HG02938 (cell line): Measurements from ENCODE around the gene DGKI.

Experiments
- ATAC-seq: cut with Tn5 transposase; IDR thresholded peaks from one replicate; pipeline ENCODE4 v1.9.1; 2021; ENCODE audit warnings: mild to moderate bottlenecking, moderate library complexity; ENCODE audit not compliant: unreplicated experiment

DGKI gene

DNA sequence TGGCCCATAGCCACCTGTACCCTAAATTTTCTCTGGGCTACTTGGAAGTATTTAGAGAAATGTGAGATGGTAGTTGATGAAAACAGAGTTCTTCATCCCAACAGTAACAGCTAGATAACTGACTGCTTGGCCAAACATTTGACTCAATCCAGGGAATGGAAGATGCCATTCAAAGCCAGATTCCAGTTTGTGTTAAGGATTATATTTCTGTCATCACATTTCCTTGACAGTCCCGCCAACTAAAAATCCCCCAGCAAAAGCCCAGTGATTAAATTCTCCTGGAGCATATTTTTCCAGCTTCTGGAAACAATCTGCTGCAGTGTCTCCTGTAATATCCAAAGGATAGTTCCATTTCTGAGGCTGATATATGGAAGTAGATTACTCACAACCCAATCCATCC is 457.9 kb downstream of the DGKI start:
- no peak for ATAC-seq

DNA sequence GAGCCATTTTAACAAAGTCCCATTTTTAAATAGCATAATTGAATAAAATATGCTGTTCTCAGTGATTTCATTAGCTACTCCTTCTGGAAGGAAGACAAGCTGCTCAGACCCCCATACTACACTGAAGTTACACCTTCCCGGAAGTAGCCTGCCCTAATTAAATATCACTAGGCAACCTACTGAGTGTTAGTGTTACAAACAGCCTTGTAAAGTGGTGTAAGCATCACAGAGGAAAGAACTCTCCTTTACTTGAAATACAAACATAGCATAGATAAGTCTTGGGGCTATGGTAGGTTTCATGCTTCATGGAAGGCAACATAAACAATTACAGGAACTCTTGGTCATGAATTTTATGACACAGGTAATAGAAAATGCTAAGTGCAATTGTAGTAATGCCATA is 459.8 kb downstream of the DGKI start:
- ATAC-seq, result no peak

DNA sequence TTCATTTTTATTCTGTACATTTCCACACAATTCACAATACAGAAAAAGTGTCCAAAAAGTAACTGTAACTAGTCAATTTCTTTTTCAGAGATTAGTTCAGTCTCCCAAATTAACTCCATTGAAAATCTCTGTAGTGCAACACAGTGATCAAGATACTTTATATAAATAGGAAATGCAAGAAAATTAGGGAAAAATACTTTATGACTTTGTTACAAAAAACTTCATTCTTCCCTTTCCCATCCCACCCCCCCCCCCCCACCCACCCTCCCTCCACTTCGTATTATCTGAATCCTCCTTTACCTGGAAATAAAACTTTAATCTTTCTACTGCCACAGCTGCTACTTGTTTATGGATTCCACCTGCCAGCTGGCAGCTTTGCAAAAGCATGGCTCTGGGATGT is 465.7 kb downstream of the DGKI start:
- no peak for ATAC-seq

DNA sequence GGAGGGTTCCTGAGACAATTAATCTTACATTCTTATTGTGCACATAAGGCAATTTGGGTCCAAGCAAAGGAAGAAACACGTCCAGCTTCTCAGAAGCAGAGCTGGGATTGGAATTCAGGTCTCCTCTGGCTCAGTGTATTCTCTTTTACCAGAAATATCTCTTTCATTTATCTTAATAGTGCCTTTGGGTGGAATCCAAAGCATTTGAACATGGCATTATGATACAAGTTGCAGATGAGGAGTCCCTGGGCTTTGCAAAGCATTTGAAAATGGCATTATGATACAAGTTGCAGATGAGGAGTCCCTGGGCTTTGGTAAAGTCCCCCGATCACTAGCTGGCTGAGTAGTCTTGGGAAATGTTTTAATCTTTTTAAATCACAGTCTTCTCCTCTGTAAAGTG is 473.3 kb downstream of the DGKI start:
- ATAC-seq, result no peak

DNA sequence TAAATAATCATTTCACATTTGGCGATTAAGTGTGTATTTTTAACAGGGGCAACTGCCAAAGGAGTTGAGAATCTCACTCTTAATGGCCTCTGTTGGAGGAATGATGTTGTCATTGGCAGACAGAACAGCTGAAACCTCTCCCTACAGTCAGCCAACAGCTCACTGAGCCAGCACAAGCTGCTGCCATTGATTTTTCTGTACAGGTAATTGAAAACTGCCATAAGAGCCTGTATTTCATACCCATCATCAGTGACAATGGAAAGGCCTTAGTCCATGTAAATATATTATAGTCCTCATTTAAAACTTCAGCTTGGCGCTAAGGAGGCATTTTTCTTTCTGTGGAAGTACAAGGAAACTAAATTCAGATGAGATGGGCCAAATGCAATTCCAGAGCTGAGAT is 475.2 kb downstream of the DGKI start:
- ATAC-seq, result no peak

DNA sequence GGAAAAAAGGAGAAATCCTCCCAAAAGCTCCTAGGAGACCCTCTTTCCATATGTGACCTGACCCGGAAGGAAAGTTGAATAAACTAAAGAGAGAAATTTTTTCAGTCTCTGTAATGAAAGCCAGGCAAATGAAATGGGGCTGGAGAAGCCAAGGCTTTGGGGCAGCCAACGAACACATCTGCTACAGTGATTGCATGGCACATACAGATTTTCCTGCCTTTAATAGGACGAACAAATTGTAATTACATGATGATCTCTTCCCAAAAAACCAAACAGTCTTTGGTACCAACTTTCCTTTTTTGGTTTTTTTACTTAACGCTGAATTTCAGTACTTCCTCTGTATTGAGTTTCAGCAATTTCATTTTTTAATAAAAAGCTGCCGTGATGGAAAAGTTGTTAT is 479.8 kb downstream of the DGKI start:
- ATAC-seq, result no peak

DNA sequence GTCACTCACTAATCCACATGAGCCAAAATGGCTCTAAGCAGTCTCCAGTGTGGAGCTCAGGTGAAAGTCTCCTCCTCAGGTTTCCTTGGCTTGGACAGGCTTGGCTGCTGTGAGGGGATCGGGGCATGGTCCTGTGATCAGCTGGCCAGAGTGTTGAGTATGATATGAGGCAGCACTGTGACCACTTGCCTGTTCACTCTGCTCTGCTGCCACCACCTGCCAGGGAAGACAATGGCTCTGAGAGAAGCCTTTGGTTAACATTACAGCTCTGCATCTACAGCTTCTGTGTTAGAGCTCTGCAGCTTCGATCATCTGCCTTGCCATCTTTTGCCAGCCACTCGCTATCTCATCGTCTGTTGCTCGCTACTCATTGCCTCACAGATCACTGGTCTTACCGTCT is 483.1 kb downstream of the DGKI start:
- ATAC-seq, result no peak

DNA sequence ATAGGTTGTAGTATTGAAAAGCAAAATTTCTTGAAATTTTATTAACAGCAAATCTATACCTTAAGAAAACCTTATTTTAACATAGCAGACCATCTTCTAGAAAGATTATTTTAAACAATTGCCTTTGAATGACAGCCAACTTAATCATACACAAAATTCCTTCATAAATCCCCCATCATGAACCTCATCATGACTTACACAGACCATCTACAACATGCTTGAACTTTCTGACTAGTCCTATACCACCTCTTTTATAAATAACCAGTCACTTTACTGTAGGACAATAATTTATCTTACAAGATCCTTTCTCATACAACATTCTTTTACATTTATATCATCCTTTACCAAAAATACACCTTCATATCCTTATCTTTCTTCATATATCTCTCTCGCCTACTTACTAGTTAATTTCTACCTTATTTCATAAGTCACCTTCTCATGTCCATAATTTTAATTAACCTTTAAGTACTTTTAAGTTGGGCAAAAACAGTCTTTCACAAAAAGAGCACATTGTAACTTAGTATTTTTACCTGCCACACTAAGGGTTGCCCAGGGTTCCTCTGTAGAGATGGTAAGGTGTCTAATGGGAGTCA is 486.6 kb downstream of the DGKI start:
- no peak for ATAC-seq

DNA sequence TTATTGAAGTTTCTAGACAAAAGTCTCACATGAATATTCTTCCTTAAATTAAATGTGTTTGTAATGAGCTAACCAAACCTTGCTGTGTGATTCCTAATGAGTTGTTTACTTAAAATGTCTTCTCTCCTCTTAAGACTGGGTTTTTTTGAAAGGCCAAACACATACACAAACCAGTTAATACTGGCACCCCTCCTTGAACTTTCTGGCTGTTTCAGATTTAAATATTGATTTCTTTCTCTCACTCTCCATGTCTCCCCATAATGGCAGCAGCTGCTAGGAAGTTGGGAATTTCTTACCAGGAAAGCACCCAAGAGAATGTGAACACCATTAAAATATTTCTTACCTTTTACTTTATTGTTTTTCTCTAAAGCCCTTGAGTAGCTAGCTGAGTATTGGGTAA is 491.8 kb downstream of the DGKI start:
- ATAC-seq, result no peak

DNA sequence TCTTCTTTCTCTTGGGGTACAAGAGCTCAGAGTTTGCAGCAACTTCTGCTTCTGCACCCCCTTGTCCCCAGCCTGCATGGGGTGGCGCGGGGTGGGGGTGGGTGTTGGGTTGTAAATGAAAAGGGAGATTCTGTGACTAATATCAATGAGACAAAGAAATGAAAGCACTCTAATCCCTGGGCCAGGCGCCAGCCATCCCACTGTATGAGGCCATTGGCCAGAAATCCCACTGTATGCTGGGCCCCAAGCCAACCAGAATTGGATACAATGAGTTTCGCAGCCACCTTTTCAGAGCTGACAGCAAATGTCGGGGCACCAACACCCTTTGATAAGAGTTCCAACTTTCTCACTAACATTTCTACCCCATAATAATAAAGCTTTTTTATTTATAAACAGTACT is 492.4 kb downstream of the DGKI start:
- ATAC-seq, result no peak

DNA sequence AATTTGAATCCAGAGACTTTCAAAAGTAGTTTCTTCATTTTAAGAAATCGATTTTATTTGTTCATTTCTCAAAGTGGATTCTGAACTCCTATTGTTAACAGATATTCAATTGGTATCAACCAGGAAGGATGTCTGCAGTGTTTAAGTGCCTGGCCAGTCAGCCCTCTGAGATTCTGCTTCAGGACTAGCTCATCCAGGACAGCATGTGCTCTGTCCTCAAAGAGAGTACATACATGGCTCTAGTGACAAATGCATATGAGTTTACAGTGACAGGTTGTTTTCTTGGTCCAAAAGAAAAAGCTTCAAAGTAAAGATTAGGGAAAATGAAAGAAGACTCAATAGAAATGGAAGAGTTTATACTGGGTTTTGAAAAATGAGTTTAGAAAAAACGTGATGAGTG is 494.8 kb downstream of the DGKI start:
- no peak for ATAC-seq

DNA sequence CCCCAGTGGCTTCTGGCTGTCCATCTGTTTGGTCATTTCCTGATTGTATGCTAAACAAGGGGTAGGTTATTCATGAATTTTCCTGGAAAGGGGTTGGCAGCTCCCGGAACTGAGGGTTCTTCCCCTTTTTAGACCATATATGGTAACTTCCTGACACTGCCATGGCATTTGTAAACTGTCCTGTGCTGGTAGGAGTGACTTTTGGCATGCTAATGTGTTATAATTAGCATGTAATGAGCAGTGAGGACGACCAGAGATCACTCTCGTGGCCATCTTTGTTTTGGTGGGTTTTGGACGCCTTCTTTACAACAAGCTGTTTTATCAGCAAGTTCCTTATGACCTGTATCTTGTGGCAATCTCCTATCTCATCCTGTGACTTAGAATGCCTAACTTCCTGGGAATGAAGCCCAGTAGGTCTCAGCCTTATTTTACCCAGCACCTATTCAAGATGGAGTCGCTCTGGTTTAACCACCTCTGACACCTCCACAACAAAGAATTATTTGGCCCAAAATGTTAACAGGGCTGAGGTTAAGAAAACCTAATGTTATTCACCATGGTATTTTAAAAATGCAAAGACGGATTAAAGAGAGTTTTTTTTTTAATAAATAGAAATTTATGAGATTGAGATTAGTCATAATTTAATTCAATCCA is 500.9 kb downstream of the DGKI start:
- ATAC-seq, result no peak

DNA sequence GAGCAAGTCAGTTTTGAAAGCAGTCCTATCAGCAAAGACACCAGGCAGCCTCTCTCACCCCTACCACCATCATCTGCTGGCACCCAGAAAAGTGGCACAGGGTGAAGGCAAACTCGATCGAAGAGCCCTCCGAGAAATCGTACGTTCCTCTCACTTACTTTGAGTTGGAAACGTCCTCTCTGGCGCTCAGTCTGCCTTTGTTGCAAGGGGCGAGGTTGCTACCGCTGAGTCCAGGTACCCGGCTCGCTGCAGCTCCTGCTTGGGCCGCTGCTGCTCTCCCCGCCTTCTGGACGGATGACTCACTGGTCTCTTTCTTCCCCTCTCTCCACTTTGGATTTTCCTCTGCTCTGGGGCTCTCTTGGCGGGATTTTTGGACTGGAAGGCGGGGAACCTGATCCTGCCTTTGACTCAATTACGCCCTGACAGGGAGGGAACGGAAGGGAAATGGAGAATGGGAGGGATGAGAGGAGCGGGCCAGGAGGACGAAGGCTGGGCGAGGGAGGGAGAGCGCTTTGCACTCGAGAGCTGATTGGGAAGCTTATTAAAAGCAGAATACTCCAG is 503.4 kb downstream of the DGKI start, which contains the start of gene PTN:
PTN (minus strand) TSS at position 453 of the 561 bp plus-strand sequence. CDS start 88,760 bp downstream, outside the sequence.
- ATAC-seq, result no peak

DNA sequence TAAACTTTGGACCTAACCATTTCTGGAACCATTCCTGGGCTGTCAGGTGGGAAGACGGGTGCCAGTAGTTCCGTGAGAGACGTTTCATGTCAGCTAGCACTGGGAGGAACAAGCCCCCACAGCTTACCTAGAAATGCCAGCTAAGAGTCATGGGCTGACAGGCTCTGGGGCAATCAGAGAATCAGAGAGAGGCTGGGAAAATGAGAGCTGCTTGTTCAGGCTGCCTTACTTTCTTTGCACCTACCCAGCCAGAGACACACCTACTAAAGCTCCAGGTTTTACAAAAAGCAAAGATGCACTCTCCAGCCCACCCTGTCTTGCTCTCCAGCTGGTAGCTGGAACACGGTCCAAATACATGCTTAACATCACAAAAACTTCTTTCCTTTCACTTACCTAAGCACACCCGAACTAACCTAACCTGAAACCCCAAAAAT is 503.9 kb downstream of the DGKI start:
- ATAC-seq, result no peak

DNA sequence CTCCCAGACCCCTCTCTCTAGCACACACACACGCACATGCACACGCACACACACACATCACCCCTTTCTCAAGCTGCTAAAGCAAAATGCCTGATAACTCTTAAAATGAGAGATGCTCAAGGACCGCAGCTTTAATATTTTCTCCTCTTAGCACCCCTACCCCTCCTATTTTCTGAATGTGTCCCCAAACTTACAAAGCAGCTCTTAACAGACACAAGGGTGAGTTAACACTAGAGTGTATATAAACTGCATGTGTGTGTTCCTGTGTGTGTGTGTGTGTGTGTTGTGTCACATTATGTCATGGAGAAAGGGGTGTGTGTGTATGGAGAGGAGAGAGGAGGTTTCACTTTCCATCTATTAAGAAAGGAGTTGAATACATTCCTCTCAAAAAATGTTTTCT is 504.5 kb downstream of the DGKI start:
- no peak for ATAC-seq

DNA sequence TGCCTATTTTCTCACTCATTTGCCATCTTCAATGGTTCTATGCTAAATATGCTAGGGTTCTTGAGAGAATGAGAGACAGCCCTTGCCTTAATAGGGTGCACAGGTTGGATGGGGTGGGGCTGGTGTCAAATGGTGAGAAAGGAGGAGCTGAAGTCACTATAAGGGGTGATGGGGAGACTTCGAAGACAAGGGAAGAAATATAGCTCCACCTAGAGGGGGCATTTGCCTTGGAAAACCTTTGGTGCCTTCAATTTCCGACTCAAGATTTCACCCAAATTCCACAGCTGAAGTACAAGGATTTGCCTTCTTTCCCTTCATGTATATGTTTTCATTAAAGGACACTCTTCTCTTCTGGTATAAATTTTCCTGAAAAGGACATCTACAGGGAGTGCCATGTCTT is 508.9 kb downstream of the DGKI start:
- ATAC-seq, result no peak

DNA sequence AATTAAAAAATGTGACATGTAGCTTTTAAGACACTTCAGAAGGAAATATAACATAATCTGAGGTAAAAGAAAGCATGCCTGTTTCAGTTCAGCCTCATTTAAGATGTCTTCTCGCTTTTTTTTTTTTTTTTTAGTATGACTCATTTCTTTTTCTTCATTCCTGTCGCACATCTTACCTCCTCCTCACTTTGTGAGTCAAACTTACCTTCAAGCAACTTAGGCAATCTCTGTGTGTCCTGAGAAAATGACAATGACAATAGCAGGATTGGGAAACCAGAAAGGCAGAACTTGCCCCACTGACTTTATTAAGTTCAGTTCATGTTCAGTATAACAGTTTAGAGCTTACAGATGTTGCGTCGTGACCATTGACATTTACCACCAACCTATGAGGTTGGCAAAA is 511.0 kb downstream of the DGKI start:
- ATAC-seq, result no peak

DNA sequence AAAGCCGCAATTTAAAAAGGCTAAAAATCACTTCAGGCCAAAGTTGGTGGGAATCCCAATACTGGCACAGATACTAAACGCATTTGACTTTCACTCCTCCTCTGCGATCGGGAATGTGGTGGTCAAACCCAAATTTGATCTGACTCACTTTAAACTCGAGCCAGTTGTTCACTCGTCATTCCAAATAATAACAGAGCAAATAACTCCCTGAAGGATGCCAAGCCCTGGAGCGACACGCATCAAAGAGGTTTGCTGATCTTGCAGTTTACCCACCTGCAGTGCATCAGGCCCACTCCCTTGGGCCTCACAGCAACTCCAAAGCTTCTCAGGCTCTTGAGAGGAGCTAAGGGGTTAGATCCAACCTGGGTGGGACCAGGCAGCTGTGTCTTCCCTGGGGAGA is 515.4 kb downstream of the DGKI start:
- no peak for ATAC-seq
